Measurements from ENCODE around the gene GDF11. TPM values are rescaled to one million over a fixed set of nuclear protein-coding genes. Genes with fewer than 3 reads are reported as not detected.

Gene GDF11
- total and polyA plus RNA-seq, 2 of the 8 experiments (the other 6 are each of a cell fraction or from before 2014, with no cell fraction given), result 12.1 to 15.1 TPM

GRCh38 chr12:55760663-55761062 is 17.7 kb downstream of the GDF11 start:
- Histone ChIP-seq H3K4me1 (replicated peaks in 1 of 4; ENCODE audit: control insufficient read depth in 3 of 4, insufficient read depth in 4 of 4, low read length in 3 of 4) (no peaks in the 10 kb centered on the region), H2AK5ac (ENCODE audit: low read depth, low read length) (no peak overlapping the region), H3K9me3 (ENCODE audit: insufficient read depth in 2 of 2, low read depth in 1 of 2, low read length in 1 of 2) (no peaks in the 10 kb centered on the region), H3K14ac (ENCODE audit: insufficient read length) (no peak overlapping the region), H2AFZ (ENCODE audit: low read length) (no peak overlapping the region), H4K5ac (ENCODE audit: insufficient read length, low read depth, low read length) (no peak overlapping the region), H2BK120ac (replicated peaks; ENCODE audit: low read depth, low read length) (no peak overlapping the region), H3K9ac (replicated peaks in 1 of 4; ENCODE audit: extremely low read depth in 1 of 4, low read depth in 3 of 4, low read length in 3 of 4) (no peak overlapping the region), H3K4ac (replicated peaks; ENCODE audit: insufficient read length, low read depth, low read length) (no peak overlapping the region), H3K23ac (ENCODE audit: insufficient read length) (no peak overlapping the region), H3K36me3 (ENCODE audit: control insufficient read depth in 2 of 4, insufficient read depth in 4 of 4, low read length in 3 of 4) (peaks cover 19 to 51% (median 30%) of the 10 kb centered on the region in 4 experiments; a peak in 6 of 8 replicates), H4K8ac (ENCODE audit: extremely low read depth, insufficient read depth, low read length) (no peak overlapping the region), H3K4me3 (ENCODE audit: extremely low read depth in 1 of 4, insufficient read depth in 2 of 4, low read depth in 3 of 4, low read length in 4 of 4) (no peak overlapping the region), H3K4me2 (ENCODE audit: insufficient read depth in 1 of 2, low read depth in 2 of 2, low read length in 2 of 2) (no peak overlapping the region), H3K79me1 (ENCODE audit: low read depth, low read length) (peaks cover 1% of the 10 kb centered on the region; the same call in 1 of the 2 replicates), H3K79me2 (ENCODE audit: control insufficient read depth in 1 of 2, insufficient read depth in 2 of 2, low read length in 2 of 2) (no peaks in the 10 kb centered on the region), H3K27ac (ENCODE audit: low read depth, low read length) (no peak overlapping the region), H4K91ac (replicated peaks; ENCODE audit: insufficient read length, low read length) (no peak overlapping the region), H3K56ac (replicated peaks; ENCODE audit: insufficient read length, low read depth, low read length) (no peak overlapping the region), H2BK20ac (ENCODE audit: low read length) (no peak overlapping the region), H4K20me1 (replicated peaks in 1 of 2; ENCODE audit: control insufficient read depth in 1 of 2, insufficient read depth in 2 of 2, low read length in 2 of 2) (peaks cover 0 to 8% of the 10 kb centered on the region in 2 experiments), H2BK12ac (ENCODE audit: low read depth, low read length) (no peak overlapping the region), H2BK5ac (ENCODE audit: low read depth, low read length) (no peak overlapping the region), H2BK15ac (ENCODE audit: low read length) (no peak overlapping the region), H3K23me2 (ENCODE audit: low read depth, low read length) (no peaks in the 10 kb centered on the region), H3K18ac (ENCODE audit: extremely low read depth, low read length) (no peak overlapping the region), H3K27me3 (replicated peaks in 1 of 4; ENCODE audit: control insufficient read depth in 3 of 4, extremely low read depth in 1 of 4, insufficient read depth in 3 of 4, low read length in 3 of 4) (no peaks in the 10 kb centered on the region)
- DNase-seq (ENCODE audit: low read depth in 1 of 2, low spot score in 2 of 2), result no peak
- 93% methylated on average over 6 of the region's 6 CpGs; no CpG with 5 or more reads in 1 of the 2 experiments for WGBS, 2 experiments (ENCODE audit: extremely low coverage in 1 of 2, insufficient coverage in 1 of 2, insufficient read length in 1 of 2, insufficient replicate concordance in 2 of 2, low coverage in 1 of 2, low lambda C conversion rate in 2 of 2, missing lambda C conversion rate in 1 of 2)
- CTCF ChIA-PET (ENCODE audit: partially characterized antibody), result interaction anchor here (1.2 to 1.5 kb wide), 2 partner anchors 13 to 25 kb away, joined by 3 read pairs; no protein-coding TSS in a partner anchor
- TF ChIP-seq SRF (IDR thresholded peaks at IDR 0.05; ENCODE audit: low read depth, low read length), result no peak
- no peak for TF ChIP-seq GABPA (IDR thresholded peaks at IDR 0.05; ENCODE audit: borderline replicate concordance, insufficient read depth, low read length)
- no peak for TF ChIP-seq TAF7 (optimal IDR thresholded peaks at IDR 0.05; ENCODE audit: borderline replicate concordance, low read depth, low read length)
- no peak for TF ChIP-seq BRCA1 (IDR thresholded peaks at IDR 0.05; ENCODE audit: low read depth, low read length)
- TF ChIP-seq CHD1 (IDR thresholded peaks at IDR 0.05; ENCODE audit: low read depth, low read length), result no peak
- no peak for TF ChIP-seq RFX5 (IDR thresholded peaks at IDR 0.05; ENCODE audit: borderline replicate concordance, low read depth, low read length)
- TF ChIP-seq SIRT6 (IDR thresholded peaks at IDR 0.05; ENCODE audit: low read length), result no peak
- no peak for TF ChIP-seq BACH1 (IDR thresholded peaks at IDR 0.05; ENCODE audit: low read length)
- no peak for TF ChIP-seq EGR1 (IDR thresholded peaks at IDR 0.05; ENCODE audit: borderline replicate concordance, low read depth, low read length)
- POLR2A ChIA-PET (ENCODE audit: partially characterized antibody), result interaction anchor here (0.7 to 46.5 kb wide), 4 partner anchors 6 to 51 kb away, joined by 3 to 809 read pairs (median 408); partner anchors contain the start of genes CD63 and GDF11
- no peak for FAIRE-seq

Measured in H1 (cell line).